Measurements from ENCODE around the gene YDJC.
"Not testable (repeated sequence)": the region's sequence is repeated elsewhere in the genome, so short reads cannot be mapped to it uniquely, and the experiment has no call there.

DNA sequence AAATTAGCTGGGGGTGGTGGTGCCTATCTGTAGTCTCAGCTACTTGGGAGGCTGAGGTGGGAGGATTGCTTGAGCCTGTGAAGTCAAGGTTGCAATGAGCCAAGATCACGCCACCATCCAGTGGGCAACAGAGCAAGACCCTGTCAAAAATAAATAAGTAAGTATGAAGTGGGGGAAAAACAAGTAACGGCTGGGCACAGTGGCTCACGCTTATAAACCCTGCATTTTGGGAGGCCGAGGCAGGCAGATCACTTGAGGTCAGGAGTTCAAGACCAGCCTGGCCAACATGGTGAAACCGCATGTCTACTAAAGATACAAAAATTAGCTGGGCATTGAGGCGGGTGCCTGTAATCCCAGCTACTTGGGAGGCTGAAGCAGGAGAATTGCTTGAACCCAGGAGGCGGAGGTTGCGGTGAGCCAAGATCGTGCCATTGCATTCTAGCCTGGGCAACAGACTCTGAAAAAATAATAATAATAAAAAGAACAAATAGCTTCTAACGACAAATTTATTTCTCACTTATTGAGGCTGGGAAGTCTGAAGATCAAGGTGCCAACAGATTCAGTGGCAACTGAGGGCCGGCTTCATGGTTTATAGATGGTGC is 20.2 kb downstream of the YDJC start:
- TF ChIP-seq NCOA5 (CRISPR knock-in tag; IDR thresholded peaks at IDR 0.05); SIN3A (IDR thresholded peaks at IDR 0.05; ENCODE audit: borderline replicate concordance, low read depth, low read length); SMC3 (IDR thresholded peaks at IDR 0.05; ENCODE audit: low read length); CTCF (CRISPR knock-in tag; IDR thresholded peaks at IDR 0.05); POLR2AphosphoS2 (IDR thresholded peaks at IDR 0.05; ENCODE audit: low read depth, low read length); ZNF660 (CRISPR knock-in tag; IDR thresholded peaks at IDR 0.05; ENCODE audit: borderline replicate concordance, low read depth); STAT6 (CRISPR knock-in tag; IDR thresholded peaks at IDR 0.05; ENCODE audit: borderline replicate concordance); SAP130 (CRISPR knock-in tag; IDR thresholded peaks at IDR 0.05; ENCODE audit: low read depth); SMARCC2 (IDR thresholded peaks at IDR 0.05); MEIS1 (CRISPR knock-in tag; IDR thresholded peaks at IDR 0.05; ENCODE audit: borderline replicate concordance); ATF3 (CRISPR knock-in tag; IDR thresholded peaks at IDR 0.05): not testable (repeated sequence)
- TF ChIP-seq, protein P1, sequence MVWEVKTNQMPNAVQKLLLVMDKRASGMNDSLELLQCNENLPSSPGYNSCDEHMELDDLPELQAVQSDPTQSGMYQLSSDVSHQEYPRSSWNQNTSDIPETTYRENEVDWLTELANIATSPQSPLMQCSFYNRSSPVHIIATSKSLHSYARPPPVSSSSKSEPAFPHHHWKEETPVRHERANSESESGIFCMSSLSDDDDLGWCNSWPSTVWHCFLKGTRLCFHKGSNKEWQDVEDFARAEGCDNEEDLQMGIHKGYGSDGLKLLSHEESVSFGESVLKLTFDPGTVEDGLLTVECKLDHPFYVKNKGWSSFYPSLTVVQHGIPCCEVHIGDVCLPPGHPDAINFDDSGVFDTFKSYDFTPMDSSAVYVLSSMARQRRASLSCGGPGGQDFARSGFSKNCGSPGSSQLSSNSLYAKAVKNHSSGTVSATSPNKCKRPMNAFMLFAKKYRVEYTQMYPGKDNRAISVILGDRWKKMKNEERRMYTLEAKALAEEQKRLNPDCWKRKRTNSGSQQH (CRISPR knock-in tag; IDR thresholded peaks at IDR 0.05; ENCODE audit: low read depth), result not testable (repeated sequence)
- TF ChIP-seq, protein P2, sequence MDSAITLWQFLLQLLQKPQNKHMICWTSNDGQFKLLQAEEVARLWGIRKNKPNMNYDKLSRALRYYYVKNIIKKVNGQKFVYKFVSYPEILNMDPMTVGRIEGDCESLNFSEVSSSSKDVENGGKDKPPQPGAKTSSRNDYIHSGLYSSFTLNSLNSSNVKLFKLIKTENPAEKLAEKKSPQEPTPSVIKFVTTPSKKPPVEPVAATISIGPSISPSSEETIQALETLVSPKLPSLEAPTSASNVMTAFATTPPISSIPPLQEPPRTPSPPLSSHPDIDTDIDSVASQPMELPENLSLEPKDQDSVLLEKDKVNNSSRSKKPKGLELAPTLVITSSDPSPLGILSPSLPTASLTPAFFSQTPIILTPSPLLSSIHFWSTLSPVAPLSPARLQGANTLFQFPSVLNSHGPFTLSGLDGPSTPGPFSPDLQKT (CRISPR knock-in tag; IDR thresholded peaks at IDR 0.05; ENCODE audit: borderline replicate concordance), result not testable (repeated sequence)
